GM21381 (cell line): ENCODE results near the gene RPS6KL1.

Source experiments
- ATAC-seq: cut with Tn5 transposase; IDR thresholded peaks from one replicate; pipeline ENCODE4 v1.9.1; 2021; ENCODE audit warnings: mild to moderate bottlenecking, moderate library complexity; ENCODE audit not compliant: unreplicated experiment

The RPS6KL1 gene

DNA sequence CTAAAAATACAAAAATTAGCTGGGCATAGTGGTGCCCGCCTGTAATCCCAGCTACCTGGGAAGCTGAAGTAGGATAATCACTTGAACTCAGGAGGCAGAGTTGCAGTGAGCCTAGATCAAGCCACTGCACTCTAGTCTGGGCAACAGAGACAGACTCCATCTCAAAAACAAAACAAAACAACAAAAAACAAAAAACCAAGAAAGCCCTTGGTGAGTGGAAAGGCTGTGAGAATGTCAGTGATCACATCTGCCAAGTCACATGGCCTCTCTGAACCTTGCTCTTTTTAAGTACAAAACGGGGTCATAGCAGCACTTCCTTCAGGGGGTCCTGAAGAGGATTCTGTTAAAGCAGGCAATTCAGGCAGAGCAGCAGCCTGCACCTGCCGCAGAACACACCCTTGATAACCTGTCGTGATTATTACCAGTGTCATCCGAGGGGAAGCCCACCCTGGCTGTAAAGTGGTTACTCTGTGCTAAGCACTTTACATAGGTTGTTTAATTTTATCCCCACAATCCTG lies 9.6 kb downstream of the RPS6KL1 start:
- no peak for ATAC-seq

DNA sequence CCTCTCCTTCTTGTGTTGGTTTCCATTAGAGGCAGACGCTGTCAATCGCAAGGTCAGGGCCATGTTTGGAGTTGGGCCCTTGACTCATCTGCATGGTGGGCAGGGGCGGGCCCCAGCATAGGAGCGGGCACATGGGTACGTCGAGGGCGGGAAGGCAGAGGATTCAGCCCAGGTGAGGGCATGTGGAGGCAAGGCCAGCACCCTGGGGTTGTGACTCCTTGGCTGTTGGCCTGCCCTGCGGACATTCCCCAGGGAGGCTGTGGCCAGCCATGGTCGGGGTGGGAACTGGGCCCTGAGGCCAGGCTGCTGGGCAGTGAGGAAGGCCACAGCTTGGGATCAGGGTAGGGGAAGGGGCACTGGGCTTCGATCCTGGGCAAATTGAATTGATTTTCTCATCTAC lies 10.3 kb downstream of the RPS6KL1 start:
- no peak for ATAC-seq

DNA sequence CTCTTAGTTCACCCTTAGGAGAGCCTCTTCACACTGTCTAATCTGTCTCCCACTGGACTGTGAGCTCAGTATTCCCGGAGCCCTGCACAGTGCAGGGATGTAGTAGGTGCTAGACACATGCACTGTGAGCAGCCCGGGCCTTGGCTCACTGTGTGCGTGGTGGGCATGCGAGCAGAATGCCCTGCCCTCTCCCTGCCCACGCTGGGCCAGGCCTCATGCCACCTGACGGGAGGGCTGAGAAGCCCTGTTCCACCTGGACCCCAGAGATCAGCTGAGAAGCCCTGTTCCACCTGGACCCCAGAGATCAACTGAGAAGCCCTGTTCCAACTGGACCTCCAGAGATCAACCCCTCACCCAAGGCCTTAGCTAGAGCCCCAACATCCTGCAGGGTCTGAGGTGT lies 10.9 kb downstream of the RPS6KL1 start:
- no peak for ATAC-seq

DNA sequence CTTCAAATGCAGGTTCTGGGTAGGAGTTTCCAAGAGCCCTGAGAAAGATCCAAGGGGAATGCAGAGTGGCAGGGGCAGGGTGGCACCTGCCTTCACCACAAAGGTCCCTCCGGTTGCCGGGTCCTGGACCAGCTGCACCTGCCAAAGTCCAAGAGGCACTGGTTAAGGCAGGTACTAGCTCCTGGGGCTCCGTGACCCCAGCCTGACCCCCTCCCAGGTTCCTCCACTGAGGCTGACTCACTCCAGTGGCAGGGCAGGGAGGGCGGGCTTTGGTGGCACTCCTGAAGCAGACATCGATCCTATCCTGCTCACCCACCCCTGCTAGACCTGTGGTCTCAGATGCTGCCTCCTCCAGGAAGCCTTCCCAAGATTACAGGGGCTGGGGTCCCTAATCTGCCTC lies 11.4 kb downstream of the RPS6KL1 start:
- no peak for ATAC-seq

DNA sequence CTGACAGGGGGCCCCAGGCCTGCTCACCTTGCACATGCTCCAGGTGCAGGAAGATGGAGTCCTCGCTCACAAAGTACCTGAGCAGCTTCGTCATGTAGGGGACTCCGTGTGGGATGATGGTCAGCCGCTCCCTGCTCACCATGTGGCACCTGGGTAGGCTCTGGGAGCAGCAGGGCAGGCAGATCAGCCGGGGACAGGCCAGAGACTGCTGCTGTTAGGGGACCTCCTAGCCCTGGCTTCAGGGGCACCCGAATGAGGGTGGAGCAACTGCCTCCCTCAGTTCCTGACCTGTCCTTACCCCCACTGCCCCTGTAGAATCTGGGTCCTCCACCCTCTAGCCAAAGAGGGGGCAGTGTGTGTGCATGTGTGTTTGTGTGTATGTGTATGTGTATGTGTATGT lies 11.8 kb downstream of the RPS6KL1 start:
- no peak for ATAC-seq

DNA sequence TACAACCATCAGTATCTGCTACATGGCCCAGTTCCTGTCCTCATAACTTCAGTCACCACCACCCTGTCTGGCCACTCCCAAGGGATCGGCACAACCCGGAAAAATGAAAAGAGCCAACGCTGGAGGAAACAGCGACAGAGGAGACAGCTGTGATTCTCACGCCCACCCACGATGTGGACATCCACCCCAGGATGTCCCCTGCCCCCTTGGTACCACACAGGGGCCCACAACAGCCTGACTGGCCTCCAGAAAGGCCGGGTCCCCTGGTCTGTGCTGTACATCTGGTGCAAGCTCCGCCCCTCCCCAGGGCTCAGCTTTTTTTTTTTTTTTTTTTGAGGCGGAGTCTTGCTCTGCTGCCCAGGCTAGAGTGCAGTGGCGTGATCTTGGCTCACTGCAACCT lies 12.5 kb downstream of the RPS6KL1 start:
- no peak for ATAC-seq

DNA sequence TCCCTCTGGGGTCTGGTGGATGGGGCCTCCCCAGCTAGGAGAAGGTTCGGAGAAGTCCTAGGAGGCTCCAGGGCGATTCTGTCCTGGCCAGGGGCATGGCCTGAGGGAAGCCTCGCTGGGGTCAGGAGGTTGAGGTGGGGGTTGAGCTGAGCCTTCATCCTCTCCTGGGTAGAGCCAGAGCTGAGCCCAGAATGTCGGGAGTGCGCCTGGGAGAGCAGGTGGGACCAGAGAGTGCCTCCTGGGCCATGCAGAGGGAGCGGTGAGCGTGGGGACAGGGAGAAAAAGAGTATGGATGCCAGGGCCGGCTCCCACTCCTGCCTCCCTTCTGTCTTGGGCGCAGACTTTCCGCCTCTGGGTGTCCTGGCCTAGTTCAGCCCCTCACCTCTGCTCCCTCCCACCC lies 13.1 kb downstream of the RPS6KL1 start:
- ATAC-seq: no peak

DNA sequence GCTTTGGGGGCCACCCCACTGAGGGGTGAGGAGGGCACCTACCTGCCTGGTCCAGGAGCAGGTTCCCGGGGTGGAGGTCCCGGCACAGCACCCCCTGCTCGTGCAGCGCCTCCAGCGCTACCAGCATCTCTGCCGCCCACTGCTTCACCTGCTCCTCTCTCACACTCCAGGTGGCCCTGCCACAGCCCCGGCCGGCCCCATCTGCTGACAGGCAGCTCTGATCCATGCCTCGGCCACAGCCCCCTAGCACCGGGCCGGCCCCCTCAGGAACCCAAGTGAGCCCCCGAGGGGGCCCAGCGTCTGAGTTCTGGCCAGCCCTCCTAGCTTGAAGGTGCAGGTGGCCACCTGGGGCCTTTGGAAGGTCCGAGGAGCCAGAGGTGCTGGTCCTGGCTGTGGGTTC lies 13.6 kb downstream of the RPS6KL1 start:
- no peak for ATAC-seq

DNA sequence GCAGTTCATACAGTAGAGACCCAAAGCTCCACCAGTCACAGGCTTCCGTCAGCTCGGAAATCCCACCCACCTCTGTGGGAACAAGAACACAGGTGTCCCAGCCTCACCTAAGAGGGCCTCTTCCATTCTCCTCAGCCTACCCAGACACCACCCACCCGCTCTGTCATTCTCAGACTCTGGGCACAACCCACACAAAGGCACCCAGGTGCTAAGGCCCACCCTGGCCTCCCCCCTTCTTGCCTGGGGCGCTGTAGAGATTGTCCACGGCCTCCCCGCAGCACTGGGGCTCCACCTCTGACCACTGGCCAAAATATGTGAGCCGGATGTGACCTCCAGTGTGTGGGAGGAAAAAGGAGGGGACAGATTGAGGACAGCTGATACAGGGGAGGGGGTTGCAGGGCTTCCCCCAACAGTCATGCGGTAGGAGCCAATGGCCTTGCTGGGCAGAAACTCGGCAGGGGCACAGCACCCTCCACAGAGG lies 14.2 kb downstream of the RPS6KL1 start:
- no peak for ATAC-seq

DNA sequence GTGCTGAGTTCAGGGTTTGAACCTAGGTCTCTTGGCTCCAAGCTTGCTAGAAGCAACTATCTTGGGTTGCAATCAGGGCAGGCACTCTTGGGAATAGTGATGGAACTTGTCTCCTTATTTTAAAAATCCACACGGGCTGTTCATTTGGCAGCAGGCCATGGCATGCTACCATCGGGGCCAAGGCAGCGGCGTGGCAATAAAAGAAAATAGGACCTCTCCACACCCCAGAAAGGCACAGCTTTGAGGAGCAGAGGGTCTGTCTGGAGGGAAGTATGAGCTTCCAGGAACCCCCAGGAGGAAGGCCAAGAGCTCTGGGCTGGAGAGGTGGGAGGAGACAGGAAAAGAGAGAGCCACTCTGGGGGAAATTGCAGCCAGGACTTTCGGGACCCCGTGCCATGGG lies 15.3 kb downstream of the RPS6KL1 start:
- ATAC-seq: no peak

DNA sequence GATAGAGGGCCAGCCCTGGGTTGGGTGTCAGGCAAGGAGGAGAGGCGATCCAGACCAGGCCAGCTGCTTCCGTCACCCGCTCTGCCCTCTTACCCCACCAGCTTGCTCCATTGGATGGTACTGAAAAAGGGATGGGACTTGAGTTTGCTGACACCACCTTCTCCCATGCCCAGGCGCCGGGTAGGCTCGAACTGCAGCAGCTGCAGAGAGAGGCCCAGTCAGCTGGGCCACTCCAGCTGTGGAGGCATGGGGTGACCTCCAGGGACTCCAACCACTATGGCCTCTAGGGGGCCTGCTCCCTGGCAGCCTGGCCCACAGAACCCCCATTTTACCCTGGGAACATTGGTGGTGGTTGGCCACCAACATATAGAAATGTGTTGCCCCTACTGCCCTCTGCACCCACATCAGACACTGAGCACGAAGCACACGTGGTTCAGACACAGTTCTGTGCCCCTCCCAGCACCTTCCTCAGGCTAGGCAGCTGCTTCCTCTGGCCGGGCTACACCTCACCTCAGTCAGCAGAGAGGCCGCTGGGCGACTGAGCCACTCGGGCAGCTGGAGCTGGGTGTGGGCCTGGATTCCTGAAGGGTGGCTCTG lies 16.0 kb downstream of the RPS6KL1 start:
- no peak for ATAC-seq

DNA sequence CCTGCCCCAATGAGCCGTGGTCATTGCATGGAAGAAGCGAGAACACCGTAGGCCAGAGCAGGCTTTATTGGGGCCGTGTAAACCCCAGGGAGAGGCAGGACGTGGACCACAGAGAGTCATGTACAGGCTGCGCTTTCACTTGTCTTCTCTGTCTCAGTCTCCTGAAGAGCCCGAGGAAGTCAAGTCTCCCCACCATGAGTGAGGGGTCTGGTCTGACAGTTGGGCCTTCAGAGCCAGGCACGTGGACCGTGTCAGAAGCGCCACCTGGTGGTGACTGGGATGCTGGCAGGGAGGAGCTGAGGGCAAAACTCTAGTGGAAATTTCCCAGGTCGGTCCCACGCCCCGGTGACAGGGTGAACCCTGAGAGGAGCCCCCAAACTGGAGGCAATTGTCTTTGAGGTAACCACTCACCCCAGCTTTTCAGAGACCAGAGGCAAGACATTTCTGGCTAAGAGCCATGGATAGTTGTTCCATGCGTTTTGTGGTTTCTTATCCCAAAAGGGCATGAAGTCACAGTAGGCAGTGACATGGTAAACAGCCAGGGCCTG lies 17.4 kb downstream of the RPS6KL1 start:
- ATAC-seq: no peak

DNA sequence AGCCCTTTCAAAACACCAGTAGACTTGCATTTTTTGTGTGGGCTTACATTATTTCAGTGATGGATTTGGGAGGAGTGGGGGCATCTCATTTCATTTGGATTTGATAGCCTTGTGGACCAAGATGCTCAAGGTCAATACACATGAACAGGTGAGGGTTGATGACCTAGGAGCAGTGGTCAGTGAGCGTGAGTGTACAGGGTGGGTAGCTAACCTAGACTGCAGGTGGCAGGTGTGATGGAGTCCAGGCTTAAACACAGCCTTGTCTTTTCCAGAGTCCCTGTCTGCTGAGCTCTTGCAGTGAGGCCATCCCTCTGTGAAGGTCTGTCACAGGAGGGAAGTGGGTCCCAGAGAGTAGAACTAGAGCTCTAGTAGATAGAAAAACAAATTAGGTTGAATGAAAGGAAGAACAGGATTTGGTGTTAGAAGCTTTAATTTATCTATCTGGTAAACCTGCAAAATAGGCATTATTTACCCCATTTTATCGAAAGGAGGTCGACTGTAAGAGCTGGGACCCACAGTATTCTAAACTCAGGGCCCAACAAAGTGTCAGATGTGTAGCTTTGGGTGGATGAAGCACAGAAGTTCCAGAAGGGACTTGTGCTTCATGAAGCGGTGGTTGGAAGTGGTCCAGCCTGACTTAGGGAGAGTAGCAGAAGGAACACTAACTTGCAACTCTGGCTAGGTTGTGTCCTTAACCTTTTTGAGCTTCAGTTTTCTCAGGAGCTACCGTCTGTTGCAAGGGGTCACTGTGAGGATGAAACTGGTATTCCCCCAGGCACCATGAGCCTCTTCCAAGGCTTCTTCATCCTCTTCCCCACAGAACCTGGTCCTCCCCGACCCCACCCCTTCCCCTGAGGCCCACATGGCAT lies 18.2 kb downstream of the RPS6KL1 start:
- no peak for ATAC-seq

DNA sequence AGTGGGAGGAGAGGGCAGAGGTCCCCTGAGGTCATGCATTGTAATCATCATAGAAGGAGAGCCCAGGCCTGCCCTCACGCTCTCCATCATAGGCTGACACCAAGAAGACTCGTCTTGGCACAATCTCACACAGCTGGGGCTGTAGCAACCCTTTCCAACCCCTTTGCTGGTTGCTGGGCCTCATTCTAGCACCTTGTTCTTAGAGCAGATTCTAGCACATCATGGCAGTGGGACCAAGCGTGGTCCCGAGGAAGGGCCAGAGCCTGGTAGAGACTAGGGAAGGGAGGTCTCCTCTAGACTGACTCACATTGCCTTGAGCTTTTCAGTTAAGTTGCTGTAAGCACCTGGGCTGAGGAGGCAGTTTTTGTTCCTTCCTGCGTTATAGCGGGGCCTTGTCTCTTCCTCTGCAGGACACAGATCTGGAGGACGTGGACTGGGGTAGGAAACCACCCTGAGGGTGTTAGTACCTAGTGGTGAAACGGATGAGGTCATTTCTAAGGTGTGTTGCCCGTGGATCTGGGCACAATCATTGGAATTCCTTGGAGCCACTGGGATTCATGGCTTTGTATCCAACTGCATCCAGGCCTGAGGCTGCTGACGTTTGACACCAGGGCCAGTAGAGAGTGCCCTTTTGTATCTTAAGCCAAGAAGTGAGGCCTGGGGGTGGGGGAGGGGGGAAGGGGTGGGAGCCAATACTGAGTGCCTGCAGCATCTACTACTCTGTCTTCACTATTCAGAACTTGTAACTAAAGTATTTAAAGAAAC lies 19.9 kb downstream of the RPS6KL1 start:
- no peak for ATAC-seq

DNA sequence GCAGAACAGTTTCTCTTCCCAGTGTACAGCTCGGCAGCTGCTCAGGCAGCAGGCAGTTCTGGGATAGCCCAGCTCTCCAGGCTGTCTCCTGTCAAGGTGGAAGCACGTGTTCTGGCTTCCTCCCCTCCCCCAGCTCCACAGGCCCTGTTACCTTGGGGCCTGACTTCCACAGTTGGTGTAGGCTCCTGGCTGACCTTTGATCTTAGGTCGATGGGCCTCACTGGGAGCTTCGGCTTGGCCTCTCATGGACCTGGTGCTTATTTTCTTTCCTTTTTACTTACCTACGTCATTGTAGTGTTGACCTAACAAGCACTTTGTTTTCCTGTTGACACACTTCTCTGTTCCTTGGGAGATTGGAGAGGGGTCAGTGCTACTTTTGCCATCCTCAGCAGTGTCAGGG lies 24.4 kb downstream of the RPS6KL1 start:
- no peak for ATAC-seq

DNA sequence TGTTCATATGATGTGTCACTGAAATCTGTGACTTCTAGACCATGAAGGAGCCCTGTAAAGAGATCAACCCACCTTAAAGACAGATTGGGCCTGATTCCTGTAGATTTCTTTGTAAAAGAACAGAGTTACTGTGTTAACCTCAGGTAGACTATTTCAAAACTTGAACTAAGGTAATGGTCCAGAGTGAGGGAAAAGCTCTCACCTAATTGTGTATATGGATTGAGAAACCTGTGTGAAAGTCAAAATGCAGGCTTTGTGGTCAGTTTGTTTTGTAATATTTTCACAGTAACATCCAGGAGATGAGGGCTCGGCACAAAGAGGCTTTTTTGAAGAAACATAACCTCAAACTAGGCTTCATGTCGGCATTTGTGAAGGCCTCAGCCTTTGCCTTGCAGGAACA lies 25.0 kb downstream of the RPS6KL1 start:
- no peak for ATAC-seq

DNA sequence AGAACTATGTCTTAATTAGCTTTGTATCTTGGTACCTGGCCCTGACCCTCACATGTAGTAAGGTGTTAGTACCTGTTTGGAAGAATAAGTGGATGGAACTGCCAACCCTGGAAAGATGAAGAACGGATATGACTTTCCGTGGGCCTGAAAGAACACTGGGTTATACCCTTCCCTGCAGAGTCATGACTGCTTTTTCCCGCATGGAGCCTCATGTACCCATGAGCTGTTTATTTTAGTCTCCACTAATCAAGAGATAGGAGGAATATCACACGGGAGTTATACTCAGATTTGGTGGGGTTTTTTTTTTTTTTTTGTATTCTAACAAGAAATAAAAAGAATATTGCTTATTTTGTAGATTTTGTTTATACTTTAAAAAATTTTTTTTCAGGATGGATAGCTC lies 25.4 kb downstream of the RPS6KL1 start:
- no peak for ATAC-seq

DNA sequence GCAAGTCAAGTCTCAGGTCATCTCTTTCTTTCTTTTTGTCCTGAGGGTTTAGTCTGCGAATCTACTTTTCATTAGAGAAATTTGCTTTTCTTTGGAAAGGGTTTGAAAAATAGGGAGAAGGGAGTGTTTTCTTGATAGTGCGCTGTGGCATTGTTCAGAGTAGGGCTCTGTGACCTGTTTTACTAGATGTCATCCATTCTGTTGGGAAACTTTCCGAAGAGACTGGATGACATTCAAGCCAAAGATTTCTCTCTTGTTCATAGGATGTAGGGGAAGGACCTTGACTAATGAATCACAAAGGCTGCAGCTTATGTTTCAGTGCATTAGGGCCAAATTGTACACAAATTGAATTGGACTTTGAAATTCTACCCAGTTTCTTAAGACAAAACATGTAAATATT lies 26.7 kb downstream of the RPS6KL1 start:
- ATAC-seq: no peak

DNA sequence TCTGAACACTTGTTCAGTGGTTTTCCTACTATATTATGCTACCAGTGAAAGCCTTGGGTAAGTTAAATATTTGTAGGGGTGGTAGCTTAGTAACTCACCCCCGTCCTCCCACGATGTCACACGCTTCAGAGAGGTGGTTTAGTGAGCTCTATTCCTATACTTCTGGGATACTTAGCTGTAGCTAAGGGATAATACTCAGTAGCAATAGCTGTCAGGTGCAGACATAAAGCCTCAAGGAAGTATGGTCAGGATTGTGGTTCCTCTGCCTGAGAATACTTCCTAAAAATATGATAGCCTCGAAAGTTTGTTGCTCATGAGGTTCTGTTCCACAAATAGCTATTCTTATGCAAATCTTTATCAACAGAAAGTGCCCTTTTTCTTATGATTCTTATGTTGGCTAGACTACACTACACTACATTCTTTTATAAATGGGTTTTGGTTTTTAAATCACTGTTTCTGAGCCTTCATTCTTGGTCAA lies 29.4 kb downstream of the RPS6KL1 start:
- no peak for ATAC-seq

DNA sequence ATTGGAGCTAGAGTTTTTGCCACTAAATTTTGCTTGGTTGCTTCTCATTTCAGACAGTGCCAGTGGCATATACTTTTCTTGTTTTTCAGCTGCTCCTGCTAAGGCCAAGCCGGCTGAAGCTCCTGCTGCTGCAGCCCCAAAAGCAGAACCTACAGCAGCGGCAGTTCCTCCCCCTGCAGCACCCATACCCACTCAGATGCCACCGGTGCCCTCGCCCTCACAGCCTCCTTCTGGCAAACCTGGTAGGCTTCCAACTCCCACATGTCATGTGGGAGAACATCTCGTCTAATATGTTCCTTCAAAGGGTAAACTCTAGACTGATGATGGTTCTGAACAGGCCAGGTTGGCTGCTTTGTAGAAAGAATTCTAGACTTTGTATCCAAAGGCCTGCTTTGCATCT lies 30.3 kb downstream of the RPS6KL1 start:
- ATAC-seq: no peak

DNA sequence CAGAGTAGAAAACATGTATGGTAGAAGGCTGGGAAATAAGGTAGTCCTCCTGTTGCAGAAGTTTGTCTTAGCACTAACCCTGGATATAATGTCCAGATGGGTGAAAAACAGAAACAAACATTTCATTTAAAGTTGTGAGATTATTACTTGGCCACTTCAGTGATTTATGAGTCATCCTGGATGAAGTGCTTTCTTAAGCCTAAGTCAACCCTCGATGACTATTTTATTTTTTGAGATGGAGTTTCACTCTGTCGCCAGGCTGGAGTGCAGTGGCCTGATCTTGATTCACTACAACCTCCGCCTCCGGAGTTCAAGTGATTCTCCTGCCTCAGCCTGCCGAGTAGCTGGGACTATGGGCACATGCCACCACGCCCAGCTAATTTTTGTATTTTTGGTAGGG lies 31.2 kb downstream of the RPS6KL1 start:
- ATAC-seq: no peak
